HEK293T (cell line): ENCODE measurements around the gene SV2B.

Experiments used
- FOXM1 ChIP-seq: fragments of 450-650 bp; IDR thresholded peaks from 2 replicates; pipeline ENCODE4 v1.6.1; 2017; ENCODE audit warnings: mild to moderate bottlenecking, borderline replicate concordance
- LEF1 ChIP-seq: fragments of 450-650 bp; IDR thresholded peaks from 2 replicates; pipeline ENCODE4 v1.6.1; 2017; ENCODE audit warnings: mild to moderate bottlenecking, borderline replicate concordance
- TARDBP ChIP-seq: fragments of 450-650 bp; IDR thresholded peaks from 2 replicates; pipeline ENCODE4 v1.6.1; 2016

DNA sequence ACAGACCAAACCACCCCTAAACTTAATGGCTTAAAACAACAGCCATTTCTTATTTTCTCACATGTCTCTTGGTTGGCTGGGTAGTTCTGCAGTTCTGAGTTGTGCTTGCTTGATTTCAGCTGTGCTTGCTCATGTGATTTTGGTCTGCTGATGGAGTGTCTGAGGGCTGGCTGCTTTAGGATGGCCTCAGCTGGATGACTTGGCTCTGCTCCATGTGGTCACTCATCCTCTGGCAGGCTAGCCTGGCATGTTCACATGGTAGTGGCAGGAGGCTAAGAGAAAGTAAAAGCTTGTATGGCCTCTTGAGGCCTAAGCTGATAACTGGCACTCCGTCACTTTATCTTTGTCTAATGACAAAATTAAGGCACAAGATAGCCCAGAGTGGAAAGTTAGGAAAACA lies 4.1 kb downstream of the SV2B start:
- TF ChIP-seq FOXM1 (no peak), TARDBP (no peak), LEF1 (no peak)
